HG03095 (cell line): ENCODE results near the gene USP12.
A peak's percentile ranks its signal among the peaks of the same experiment; 100 is the strongest.

ENCODE experiments used
- ATAC-seq: cut with Tn5 transposase; IDR thresholded peaks from one replicate; pipeline ENCODE4 v1.9.1; 2021; ENCODE audit warnings: moderate library complexity; ENCODE audit not compliant: unreplicated experiment

The USP12 gene

GRCh38 chr13:27186295-27186694, 14.7 kb upstream of the USP12 start:
- ATAC-seq: no peak

GRCh38 chr13:27183561-27184147, 12.0 kb upstream of the USP12 start:
- no peak for ATAC-seq

GRCh38 chr13:27182844-27183497, 11.4 kb upstream of the USP12 start:
- ATAC-seq: no peak

GRCh38 chr13:27182054-27182453, 10.4 kb upstream of the USP12 start:
- ATAC-seq: no peak

GRCh38 chr13:27177852-27178251, 6.2 kb upstream of the USP12 start:
- ATAC-seq: no peak

- no peak for ATAC-seq
Measured at GRCh38 chr13:27176470-27177410, 5.1 kb upstream of the USP12 start.

- ATAC-seq: no peak
Measured at GRCh38 chr13:27174766-27175455, 3.3 kb upstream of the USP12 start.

- no peak for ATAC-seq
Measured at GRCh38 chr13:27172495-27172842, 858 bp upstream of the USP12 start.

- peak; percentile 57 for ATAC-seq
Measured at GRCh38 chr13:27171827-27172494, 350 bp upstream of the USP12 start.

GRCh38 chr13:27170516-27171243, 931 bp downstream of the USP12 start:
- no peak for ATAC-seq

GRCh38 chr13:27170221-27170515, 1.4 kb downstream of the USP12 start:
- ATAC-seq: no peak

- no peak for ATAC-seq
Measured at GRCh38 chr13:27168906-27169657, 2.5 kb downstream of the USP12 start.

GRCh38 chr13:27168086-27168485, 3.5 kb downstream of the USP12 start:
- no peak for ATAC-seq

GRCh38 chr13:27166313-27166712, 5.3 kb downstream of the USP12 start:
- ATAC-seq: no peak

GRCh38 chr13:27161980-27162379, 9.6 kb downstream of the USP12 start:
- no peak for ATAC-seq

GRCh38 chr13:27161423-27161822, 10.2 kb downstream of the USP12 start:
- ATAC-seq: no peak

GRCh38 chr13:27160657-27161295, 10.8 kb downstream of the USP12 start:
- ATAC-seq: no peak

- no peak for ATAC-seq
Measured at GRCh38 chr13:27159806-27160563, 11.6 kb downstream of the USP12 start.
